GM12875 (cell line): ENCODE data around the gene MAP2K3.

Experiments
- H3K4me3 ChIP-seq: one replicate; pipeline ENCODE4 v1.5.1; 2011; ENCODE audit warnings: low read depth, low read length, control low read depth
- TF ChIP-seq, protein P1 (sequence below): IDR thresholded peaks from 2 replicates; pipeline ENCODE4 v1.5.1; 2011; ENCODE audit warnings: low read depth, mild to moderate bottlenecking, control low read depth, inconsistent platforms, low read length, moderate library complexity, borderline replicate concordance; ENCODE audit not compliant: insufficient read depth

The MAP2K3 gene

DNA sequence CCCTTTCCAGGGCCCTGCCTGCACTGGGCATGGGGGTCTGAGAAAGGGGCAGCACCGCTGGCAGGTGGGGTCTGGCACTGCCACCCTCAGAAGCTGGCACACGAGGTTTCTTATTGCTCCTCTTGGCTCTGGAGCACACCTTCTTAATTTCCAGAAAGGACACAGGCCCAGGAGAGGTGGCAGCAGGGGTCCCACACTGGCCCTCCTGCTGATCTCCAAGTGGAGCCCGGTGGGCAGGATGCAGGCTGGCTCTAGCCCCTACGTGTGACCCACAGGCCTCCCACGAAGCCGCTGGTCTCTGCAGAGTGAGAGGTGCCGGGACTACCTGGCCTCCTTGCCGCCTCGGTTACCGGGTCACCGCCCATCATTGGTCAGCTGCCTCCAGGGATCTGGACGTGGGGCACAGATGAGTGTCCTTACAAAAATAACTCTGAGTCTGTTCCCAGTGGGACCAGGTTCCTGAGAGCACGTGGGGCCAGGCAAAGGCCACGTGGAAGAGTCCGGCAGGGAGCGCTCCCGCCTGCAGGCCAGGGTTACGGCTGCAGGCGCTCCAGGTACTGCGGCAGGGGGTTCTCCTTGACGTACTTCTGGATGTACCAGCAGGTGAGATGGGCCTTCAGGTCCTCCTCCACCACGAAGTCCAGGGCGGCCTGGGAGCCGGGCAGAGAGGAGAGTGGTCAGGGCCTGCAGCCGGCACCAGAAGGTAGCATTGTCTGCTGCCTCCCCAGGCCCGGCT, 41.6 kb upstream of the MAP2K3 start:
- H3K4me3 ChIP-seq, result no peak overlapping the region
- TF ChIP-seq, protein P1, sequence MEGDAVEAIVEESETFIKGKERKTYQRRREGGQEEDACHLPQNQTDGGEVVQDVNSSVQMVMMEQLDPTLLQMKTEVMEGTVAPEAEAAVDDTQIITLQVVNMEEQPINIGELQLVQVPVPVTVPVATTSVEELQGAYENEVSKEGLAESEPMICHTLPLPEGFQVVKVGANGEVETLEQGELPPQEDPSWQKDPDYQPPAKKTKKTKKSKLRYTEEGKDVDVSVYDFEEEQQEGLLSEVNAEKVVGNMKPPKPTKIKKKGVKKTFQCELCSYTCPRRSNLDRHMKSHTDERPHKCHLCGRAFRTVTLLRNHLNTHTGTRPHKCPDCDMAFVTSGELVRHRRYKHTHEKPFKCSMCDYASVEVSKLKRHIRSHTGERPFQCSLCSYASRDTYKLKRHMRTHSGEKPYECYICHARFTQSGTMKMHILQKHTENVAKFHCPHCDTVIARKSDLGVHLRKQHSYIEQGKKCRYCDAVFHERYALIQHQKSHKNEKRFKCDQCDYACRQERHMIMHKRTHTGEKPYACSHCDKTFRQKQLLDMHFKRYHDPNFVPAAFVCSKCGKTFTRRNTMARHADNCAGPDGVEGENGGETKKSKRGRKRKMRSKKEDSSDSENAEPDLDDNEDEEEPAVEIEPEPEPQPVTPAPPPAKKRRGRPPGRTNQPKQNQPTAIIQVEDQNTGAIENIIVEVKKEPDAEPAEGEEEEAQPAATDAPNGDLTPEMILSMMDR, result no peak

DNA sequence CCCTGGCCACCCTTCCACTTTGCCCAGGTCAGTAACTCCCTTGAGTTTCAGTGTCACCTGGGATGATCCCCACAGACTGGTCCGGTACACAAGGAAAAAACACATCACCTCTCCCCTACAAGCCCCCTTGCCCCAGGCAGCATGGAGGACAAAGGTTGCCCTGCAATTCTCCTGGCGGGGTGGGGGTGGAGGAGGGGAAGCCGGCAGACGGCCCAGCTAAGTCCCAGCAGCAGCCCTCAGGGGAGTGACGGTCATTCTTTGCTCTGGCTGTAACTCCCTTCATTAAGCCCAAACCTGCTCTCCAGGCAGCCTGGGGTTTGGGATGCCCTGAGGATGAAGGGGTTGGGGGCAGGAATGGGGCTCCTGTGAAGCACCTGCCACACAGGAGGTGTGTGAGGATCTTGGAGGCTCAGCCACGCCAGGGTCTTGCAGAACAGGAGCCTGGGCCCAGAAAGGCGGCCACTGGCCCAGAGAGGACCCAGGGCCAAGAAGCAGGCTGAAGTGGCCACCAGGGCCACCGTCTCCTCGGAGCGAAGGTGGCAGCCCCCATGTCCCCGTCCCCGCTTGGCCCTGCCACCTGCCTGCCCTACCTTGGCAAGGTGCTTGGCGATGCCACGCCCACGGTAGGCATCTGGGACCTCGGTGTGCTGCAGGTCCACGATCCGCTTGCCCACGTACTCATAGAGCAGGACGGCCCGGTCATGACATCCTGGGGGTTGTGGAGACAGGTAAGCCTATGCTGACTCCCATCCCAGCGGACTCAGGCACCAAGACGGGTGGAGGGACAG, 40.8 kb upstream of the MAP2K3 start:
- TF ChIP-seq, protein P1, result no peak

DNA sequence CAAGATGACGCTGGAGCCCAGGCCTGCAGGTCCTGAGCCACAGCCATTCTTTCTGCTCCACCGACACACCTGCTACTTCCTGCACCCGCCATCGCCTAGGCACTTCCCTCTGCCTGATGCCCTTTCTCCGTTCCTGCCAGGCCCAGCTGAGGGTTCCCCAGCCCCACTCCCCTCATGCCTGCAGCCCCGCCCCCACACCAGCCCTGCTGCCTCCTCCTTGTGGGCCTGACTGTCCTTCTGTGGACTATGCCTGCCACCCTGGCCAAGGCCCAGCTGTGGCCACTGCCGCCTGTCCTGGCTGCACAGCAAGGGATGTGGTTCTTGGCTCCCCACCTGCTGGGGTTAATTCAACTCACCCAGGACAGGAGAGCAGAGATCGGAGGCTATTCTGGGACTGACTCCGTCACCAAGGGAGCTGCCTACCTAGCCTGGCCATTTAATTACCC, 38.8 kb upstream of the MAP2K3 start:
- TF ChIP-seq, protein P1, result no peak
- no peak overlapping the region for H3K4me3 ChIP-seq

More for the DNA sequence above, 40.8 kb upstream of the MAP2K3 start:
- no peak overlapping the region for H3K4me3 ChIP-seq

DNA sequence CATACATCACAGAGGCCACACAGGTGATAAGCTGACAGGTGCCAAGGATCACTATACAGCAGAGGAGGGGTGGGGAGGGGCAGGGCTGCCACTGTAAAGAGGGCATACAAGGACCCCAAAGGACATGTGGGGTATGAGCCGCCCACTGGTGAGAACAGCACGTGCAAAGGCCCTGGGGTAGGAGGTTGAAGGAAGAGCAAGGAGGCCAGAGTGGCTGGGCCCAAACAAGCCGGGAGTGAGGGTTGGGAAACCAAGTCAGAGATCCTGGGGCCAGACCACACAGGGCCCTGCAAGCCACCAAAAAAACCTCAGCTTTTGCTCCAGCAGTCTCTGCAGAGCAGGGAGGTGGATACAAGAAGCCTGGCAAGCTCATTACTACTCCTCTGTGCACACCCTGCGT, 37.8 kb upstream of the MAP2K3 start:
- TF ChIP-seq, protein P1, result no peak
- H3K4me3 ChIP-seq, result no peak overlapping the region

DNA sequence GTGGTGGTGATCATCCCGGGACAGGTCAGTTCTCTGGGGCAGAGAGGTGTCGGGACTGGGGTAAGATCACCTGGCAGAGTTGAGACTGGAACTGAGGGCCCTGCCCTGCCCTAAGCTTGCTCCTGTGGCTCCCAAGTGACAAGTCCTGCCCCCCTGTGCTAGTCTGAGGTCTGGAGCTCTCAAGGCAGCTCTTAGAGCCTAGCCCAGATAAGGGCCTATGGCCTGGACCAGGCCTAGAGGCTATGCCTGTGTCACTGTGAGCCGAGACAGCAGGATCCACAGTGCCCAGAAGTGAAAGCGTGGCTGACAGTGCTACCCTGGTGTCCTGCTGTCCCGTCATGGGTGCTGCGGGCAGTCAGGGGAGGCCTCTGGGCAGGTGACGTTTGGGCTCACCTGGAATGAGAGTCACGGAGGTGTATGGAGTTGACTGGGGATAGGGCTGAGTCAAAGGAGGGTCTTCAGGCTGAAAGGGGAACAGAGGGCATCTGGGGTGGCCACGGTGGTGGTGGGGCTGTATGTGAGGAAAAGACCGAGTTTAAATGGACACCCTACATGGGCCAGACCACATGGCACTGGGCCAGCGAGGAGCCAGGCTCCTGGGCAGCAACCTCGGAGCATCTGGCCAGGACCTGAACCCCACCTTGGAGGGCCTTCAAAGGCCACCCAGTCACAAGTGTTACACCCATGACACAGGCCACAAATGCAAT, 36.8 kb upstream of the MAP2K3 start:
- H3K4me3 ChIP-seq, result no peak overlapping the region
- TF ChIP-seq, protein P1, result no peak

DNA sequence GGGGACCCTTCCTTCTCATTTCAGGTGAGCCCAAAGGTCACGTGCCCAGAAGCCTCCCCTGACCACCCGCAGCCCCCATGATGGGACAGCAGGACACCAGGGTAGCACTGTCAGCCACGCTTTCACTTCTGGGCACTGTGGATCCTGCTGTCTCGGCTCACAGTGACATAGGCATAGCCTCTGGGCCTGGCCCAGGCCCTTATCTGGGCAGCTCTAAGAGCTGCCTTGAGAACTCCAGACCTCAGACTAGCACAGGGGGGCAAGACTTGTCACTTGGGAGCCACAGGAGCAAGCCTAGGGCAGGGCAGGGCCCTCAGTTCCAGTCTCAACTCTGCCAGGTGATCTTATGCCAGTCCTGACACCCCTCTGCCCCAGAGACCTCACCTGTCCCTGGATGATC, 36.0 kb upstream of the MAP2K3 start:
- H3K4me3 ChIP-seq, result no peak overlapping the region
- TF ChIP-seq, protein P1, result no peak
